GM12892 (cell line): ENCODE results near the gene EBLN1.

Experiments
- POLR2A ChIP-seq: IDR thresholded peaks from 2 replicates; pipeline ENCODE4 v1.6.1; 2011; ENCODE audit warnings: low read depth, low read length, control low read depth
- TAF1 ChIP-seq: IDR thresholded peaks from 2 replicates; pipeline ENCODE4 v1.6.1; 2011; ENCODE audit warnings: low read depth, mild to moderate bottlenecking, control low read depth, low read length, borderline replicate concordance

DNA sequence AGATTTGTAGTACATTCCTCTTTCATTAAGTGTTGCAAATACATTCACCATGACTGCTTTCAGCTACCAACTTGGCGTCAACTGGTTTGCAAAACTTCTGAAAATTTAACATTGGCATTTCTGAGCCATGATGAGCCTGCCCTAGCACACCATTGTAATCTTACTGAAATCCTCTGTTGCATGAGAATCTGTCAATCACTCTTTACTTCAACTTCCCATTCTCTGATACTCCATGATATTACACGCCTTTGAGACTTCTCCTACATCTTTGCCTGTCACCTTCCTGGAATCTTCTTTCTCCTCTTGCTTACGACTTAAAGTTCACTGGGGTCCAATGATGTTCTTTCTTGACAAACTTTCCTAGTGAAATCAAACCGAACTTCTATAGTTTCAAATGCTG lies 32.2 kb downstream of the EBLN1 start:
- TF ChIP-seq POLR2A (no peak), TAF1 (no peak)
